Measurements from ENCODE around the gene AP1B1.
"Not testable (repeated sequence)": the region's sequence is repeated elsewhere in the genome, so short reads cannot be mapped to it uniquely, and the experiment has no call there.

Gene AP1B1

DNA sequence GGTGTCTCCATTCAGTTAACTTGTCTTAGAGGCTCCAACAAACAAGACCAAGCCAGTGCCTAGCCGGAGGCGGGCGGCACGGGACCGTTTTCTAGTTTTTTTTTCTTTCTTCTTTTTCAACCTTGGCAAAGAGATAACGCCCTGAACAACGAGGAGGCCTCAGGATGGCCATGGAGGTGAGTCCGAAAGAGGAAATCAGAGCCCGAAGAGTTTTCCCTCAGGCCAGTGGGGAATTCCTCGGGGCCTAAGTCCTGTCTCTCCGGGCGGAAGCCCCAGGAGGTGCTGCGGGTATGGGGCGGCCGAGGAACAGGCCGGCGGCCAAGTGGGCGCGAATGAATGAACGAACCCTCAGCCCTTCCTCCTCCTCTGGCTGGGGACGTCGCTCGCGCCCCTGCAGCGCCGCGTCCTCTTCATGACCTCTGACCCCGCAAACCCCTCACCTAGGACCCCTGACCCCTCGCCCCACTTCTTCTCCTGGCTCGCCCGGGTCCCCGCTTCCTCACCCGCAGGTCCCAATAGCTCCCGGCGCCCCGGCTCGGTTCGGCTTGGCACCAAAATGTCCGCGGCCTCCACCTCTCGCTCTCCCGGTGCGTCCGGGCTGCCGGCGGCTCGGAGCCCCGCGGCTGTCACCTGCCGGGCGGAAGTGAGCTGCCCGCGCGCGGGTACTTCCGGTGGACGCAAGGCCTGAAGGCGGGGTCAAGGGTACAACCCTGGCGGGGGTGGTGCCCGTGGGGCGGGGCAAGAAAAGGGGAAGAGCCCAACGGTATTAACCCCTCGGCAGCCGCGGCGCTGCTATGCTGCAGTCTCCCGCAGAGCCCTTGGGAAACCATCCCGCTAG is at the start of gene AP1B1:
TSS of gene AP1B1 (minus strand) at position 650 of the 838 bp plus-strand sequence. CDS start 21,327 bp downstream, outside the sequence.
- H3K4me3 ChIP-seq (ENCODE audit: low read length in 2 of 2): peak within 1 kb of the TSS; percentile 63 to 82
- H3K36me3 ChIP-seq (ENCODE audit: control insufficient read depth in 2 of 2, insufficient read depth in 2 of 2, low read length in 2 of 2): peaks cover 0 to 8% of the 10 kb centered on the region in 2 donors
- no peaks in the 10 kb centered on the region for H3K9me3 ChIP-seq (ENCODE audit: control insufficient read depth in 2 of 2, low read length in 2 of 2)
- peak within 1 kb of the TSS; percentile 77 for H3K27ac ChIP-seq (ENCODE audit: low read length)
- H3K27me3 ChIP-seq (ENCODE audit: control insufficient read depth in 1 of 2, insufficient read depth in 2 of 2, low read length in 2 of 2): no peaks in the 10 kb centered on the region
- H3K9ac ChIP-seq (ENCODE audit: low read length in 2 of 2): peak within 1 kb of the TSS; percentile 25 to 86
- H3K4me1 ChIP-seq (ENCODE audit: control insufficient read depth, insufficient read depth, low read length): peaks cover 22% of the 10 kb centered on the region

DNA sequence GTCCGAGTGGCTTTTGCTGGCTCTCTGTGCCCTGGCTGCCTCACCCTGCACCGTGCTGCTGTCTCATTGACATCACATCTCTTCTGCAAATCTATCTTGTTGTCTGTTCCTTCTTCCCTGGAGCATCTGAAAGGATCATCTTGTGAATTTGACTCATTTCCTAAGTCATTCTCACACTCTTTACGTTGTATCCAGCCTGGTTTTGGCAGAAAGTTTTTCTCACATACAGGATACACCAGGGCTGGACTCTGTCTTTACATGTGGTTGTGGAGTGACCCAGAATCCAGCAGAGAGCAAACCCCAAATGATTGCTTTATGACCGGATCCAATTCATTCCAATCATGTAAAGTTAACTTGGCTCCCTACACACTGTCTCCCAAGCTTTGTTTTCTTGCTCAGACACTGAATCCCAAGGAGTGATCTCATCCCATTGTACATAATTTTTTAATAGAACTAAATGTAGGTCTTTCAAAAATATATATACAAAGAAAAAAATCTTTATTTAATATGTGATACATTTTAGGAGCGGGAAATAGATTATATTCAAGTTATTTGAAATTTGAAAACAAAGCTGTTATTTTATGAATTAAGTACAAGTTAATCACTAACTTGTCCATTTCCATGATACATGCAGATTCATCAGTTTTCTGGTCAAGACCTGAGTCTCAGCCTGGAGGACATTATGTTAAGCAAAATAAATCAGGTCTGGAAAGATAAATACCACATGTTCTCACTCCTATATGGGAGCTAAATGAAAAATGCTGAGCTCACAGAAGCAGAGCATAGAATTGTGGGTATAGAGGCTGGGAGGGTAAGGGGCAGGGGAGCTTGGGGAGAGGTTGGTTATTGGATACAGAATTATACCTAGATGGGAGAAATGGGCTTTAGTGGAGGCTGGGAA is 47.1 kb upstream of the AP1B1 start:
- peaks cover 2 to 16% of the 10 kb centered on the region in 2 donors for H3K27me3 ChIP-seq (ENCODE audit: control insufficient read depth in 1 of 2, insufficient read depth in 2 of 2, low read length in 2 of 2)
- no peak overlapping the region for H3K4me3 ChIP-seq (ENCODE audit: low read length in 2 of 2)
- no peaks in the 10 kb centered on the region for H3K9me3 ChIP-seq (ENCODE audit: control insufficient read depth in 2 of 2, low read length in 2 of 2)

DNA sequence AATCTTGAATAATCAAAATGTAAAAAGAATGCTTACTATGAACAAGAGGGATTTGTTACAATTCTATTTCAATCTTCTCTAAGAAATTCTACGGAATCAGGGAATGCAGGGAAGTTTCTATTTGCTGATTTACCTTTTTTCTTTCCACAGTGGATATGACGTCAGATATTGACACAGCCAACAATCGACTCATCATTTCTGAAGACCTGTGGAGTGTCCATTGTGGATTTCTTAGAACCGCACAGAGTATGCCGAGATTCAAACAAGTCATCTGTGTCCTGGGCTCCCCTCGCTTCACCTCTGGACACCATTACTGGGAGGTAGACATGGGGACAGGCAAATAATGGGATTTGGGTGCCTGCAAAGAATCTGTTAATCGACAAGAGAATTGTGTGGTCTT is 45.9 kb upstream of the AP1B1 start:
- Histone ChIP-seq H3K27me3 (ENCODE audit: control insufficient read depth in 1 of 2, insufficient read depth in 2 of 2, low read length in 2 of 2) (peaks cover 2 to 16% of the 10 kb centered on the region in 2 donors), H3K9me3 (ENCODE audit: control insufficient read depth in 2 of 2, low read length in 2 of 2) (no peaks in the 10 kb centered on the region), H3K27ac (ENCODE audit: low read length) (no peak overlapping the region), H3K9ac (ENCODE audit: low read length in 2 of 2) (no peak overlapping the region), H3K36me3 (ENCODE audit: control insufficient read depth in 2 of 2, insufficient read depth in 2 of 2, low read length in 2 of 2) (no peaks in the 10 kb centered on the region), H3K4me3 (ENCODE audit: low read length in 2 of 2) (no peak overlapping the region), H3K4me1 (ENCODE audit: control insufficient read depth, insufficient read depth, low read length) (no peaks in the 10 kb centered on the region)

More for the DNA sequence above, 47.1 kb upstream of the AP1B1 start:
- H3K36me3 ChIP-seq (ENCODE audit: control insufficient read depth in 2 of 2, insufficient read depth in 2 of 2, low read length in 2 of 2): no peaks in the 10 kb centered on the region
- H3K27ac ChIP-seq (ENCODE audit: low read length): no peak overlapping the region
- H3K9ac ChIP-seq (ENCODE audit: low read length in 2 of 2): no peak overlapping the region
- no peaks in the 10 kb centered on the region for H3K4me1 ChIP-seq (ENCODE audit: control insufficient read depth, insufficient read depth, low read length)

DNA sequence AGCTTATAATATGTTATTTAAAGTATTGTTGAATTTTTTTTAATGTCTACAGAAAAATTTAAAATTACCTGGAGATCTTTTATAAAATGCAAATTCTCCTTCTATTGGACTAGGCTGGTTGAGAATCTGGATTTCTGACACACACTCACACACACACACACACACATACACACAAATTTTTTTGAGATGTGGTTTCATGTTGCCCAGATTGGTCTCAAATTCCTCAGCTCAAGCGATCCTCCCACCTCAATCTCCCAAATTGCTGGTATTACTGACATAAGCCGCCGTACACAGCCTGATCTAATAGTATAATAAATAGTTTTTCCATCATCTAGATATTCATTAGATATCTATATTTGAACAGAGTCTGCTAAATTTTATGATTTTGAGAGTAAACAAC is 45.5 kb upstream of the AP1B1 start:
- Histone ChIP-seq H3K36me3 (ENCODE audit: control insufficient read depth in 2 of 2, insufficient read depth in 2 of 2, low read length in 2 of 2) (no peaks in the 10 kb centered on the region), H3K9ac (ENCODE audit: low read length in 2 of 2) (no peak overlapping the region), H3K4me3 (ENCODE audit: low read length in 2 of 2) (no peak overlapping the region), H3K4me1 (ENCODE audit: control insufficient read depth, insufficient read depth, low read length) (no peaks in the 10 kb centered on the region), H3K9me3 (ENCODE audit: control insufficient read depth in 2 of 2, low read length in 2 of 2) (no peaks in the 10 kb centered on the region), H3K27ac (ENCODE audit: low read length) (no peak overlapping the region), H3K27me3 (ENCODE audit: control insufficient read depth in 1 of 2, insufficient read depth in 2 of 2, low read length in 2 of 2) (peaks cover 2 to 16% of the 10 kb centered on the region in 2 donors)

DNA sequence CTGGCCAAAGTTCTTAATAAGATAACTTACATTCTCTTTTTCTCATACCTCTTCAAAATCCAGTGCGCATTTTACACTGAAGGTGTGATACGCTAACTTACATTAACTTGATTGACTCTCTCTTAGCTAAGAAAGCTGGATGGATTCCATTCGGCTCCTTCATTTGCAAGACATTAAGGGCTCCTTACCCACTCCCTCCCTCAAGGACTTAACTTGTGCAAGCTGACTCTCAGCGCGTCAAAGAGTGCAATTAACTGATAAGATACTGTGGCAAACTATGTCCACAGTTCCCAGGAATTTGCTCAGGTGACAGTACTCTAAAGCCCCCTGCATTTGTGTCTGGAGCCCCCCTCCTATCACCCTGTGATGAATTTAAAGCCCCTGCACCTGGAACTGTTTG is 43.6 kb upstream of the AP1B1 start:
- Histone ChIP-seq H3K4me1 (ENCODE audit: control insufficient read depth, insufficient read depth, low read length) (no peaks in the 10 kb centered on the region), H3K9ac (ENCODE audit: low read length in 2 of 2) (no peak overlapping the region), H3K27ac (ENCODE audit: low read length) (no peak overlapping the region), H3K36me3 (ENCODE audit: control insufficient read depth in 2 of 2, insufficient read depth in 2 of 2, low read length in 2 of 2) (no peaks in the 10 kb centered on the region), H3K9me3 (ENCODE audit: control insufficient read depth in 2 of 2, low read length in 2 of 2) (no peaks in the 10 kb centered on the region), H3K4me3 (ENCODE audit: low read length in 2 of 2) (no peak overlapping the region), H3K27me3 (ENCODE audit: control insufficient read depth in 1 of 2, insufficient read depth in 2 of 2, low read length in 2 of 2) (peaks cover 3 to 16% of the 10 kb centered on the region in 2 donors)

DNA sequence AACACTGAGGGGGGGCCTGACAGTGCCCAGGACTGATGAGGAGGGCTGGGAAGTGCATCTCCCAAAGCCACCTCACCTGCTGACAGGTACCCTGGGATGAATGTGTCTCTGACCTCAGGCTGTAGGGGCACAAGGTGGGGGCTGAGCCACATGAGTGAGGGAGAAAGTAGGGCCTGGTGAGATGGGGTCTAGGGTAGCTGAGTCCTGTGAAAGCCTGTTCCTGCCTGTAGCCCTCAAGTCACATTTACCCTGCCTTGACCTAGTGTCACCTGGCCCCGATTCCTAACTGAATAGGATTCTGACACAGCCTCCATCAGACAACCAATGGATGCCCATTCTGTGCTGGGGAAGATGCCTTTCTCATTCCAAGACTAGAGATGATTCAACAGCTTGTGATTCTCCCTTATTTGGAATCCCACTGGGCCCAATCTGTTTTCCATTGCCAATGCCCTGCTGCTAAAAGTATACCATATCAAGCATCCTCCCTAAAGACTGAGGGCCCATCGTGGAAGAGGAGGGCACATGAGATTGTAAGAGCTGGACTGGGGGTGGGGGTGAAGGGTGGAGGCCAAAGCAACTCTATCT is 38.9 kb upstream of the AP1B1 start:
- Histone ChIP-seq H3K27ac (ENCODE audit: low read length) (no peak overlapping the region), H3K27me3 (ENCODE audit: control insufficient read depth in 1 of 2, insufficient read depth in 2 of 2, low read length in 2 of 2) (peaks cover 2 to 6% of the 10 kb centered on the region in 2 donors), H3K9ac (ENCODE audit: low read length in 2 of 2) (no peak overlapping the region), H3K4me1 (ENCODE audit: control insufficient read depth, insufficient read depth, low read length) (no peaks in the 10 kb centered on the region), H3K36me3 (ENCODE audit: control insufficient read depth in 2 of 2, insufficient read depth in 2 of 2, low read length in 2 of 2) (no peaks in the 10 kb centered on the region), H3K4me3 (ENCODE audit: low read length in 2 of 2) (no peak overlapping the region), H3K9me3 (ENCODE audit: control insufficient read depth in 2 of 2, low read length in 2 of 2) (no peaks in the 10 kb centered on the region)

DNA sequence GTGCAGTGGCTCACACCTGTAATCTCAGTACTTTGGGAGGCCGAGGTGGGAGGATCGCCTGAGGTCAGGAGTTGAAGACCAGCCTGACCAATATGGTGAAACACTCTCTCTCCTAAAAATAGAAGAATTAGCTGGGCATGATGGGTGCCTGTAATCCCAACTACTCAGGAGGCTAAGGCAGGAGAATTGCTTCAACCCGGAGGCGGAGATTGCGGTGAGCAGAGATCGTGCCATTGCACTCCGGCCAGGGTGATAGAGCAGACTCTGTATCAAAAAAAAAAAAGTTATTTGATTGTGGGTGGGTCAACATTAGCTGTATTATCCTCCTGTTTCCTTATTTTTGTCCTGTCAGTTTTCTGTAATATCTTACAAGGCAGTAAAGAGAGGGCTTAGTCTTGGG is 38.1 kb upstream of the AP1B1 start:
- no peaks in the 10 kb centered on the region for H3K4me1 ChIP-seq (ENCODE audit: control insufficient read depth, insufficient read depth, low read length)
- H3K36me3 ChIP-seq (ENCODE audit: control insufficient read depth in 2 of 2, insufficient read depth in 2 of 2, low read length in 2 of 2): no peaks in the 10 kb centered on the region
- H3K27ac ChIP-seq (ENCODE audit: low read length): no peak overlapping the region
- no peak overlapping the region for H3K4me3 ChIP-seq (ENCODE audit: low read length in 2 of 2)
- peaks cover 2 to 6% of the 10 kb centered on the region in 2 donors for H3K27me3 ChIP-seq (ENCODE audit: control insufficient read depth in 1 of 2, insufficient read depth in 2 of 2, low read length in 2 of 2)
- no peaks in the 10 kb centered on the region for H3K9me3 ChIP-seq (ENCODE audit: control insufficient read depth in 2 of 2, low read length in 2 of 2)
- H3K9ac ChIP-seq (ENCODE audit: low read length in 2 of 2): no peak overlapping the region

DNA sequence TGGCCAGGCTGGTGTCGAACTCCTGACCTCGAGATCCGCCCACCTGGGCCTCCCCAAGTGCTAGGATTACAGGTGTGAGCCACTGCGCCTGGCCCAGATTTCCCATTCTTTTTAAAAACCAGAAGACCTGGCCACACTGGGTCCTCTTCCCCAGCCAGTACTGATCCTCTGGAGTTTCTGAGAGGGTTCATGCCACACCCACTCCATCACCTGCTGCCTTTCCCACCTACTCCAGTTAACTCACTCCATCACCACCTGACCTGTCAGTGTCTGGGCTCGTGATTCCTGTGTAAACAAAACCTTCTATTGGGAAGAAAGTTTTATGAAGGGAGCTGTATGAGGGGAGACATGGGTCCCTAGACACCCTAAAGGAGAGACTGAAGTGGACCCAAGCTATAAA is 30.3 kb upstream of the AP1B1 start:
- not testable (repeated sequence) for H3K36me3 ChIP-seq (ENCODE audit: control insufficient read depth in 2 of 2, insufficient read depth in 2 of 2, low read length in 2 of 2); H3K9ac ChIP-seq (ENCODE audit: low read length in 2 of 2); H3K27me3 ChIP-seq (ENCODE audit: control insufficient read depth in 1 of 2, insufficient read depth in 2 of 2, low read length in 2 of 2); H3K4me1 ChIP-seq (ENCODE audit: control insufficient read depth, insufficient read depth, low read length); H3K4me3 ChIP-seq (ENCODE audit: low read length in 2 of 2); H3K27ac ChIP-seq (ENCODE audit: low read length); H3K9me3 ChIP-seq (ENCODE audit: control insufficient read depth in 2 of 2, low read length in 2 of 2)

DNA sequence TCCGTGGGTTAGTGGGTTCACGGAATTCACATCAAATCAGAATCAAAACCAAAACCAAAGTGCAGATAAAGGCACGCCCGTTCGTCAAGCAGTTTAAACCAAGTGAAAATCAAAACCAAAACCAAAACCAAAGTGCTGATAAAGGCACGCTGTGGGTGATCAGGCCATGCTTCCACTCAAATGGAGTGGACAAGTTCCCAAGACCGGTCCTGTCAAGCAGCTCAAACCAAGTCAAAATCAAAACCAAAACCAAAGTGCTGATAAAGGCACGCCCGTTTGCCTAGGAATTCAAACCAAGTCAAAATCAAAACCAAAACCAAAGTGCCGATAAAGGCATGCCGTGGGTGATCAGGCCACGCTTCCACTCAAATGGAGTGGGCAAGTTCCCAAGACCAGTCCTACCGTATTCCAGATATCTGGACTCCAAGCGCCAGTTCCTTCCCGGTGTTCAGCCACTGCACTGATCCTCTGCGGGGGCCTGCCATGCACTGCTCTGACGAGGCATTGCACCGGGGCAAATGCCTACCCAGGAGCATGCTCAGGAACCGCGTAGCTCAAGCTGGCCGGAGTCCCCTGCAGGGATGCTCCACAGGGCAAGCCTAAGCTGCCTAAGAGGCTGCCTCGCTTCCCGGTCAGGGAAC is 26.7 kb upstream of the AP1B1 start:
- H3K4me1 ChIP-seq (ENCODE audit: control insufficient read depth, insufficient read depth, low read length); H3K27ac ChIP-seq (ENCODE audit: low read length); H3K36me3 ChIP-seq (ENCODE audit: control insufficient read depth in 2 of 2, insufficient read depth in 2 of 2, low read length in 2 of 2); H3K9me3 ChIP-seq (ENCODE audit: control insufficient read depth in 2 of 2, low read length in 2 of 2); H3K27me3 ChIP-seq (ENCODE audit: control insufficient read depth in 1 of 2, insufficient read depth in 2 of 2, low read length in 2 of 2): not testable (repeated sequence)
- H3K4me3 ChIP-seq (ENCODE audit: low read length in 2 of 2): peak overlapping the region; percentile 11 to 61
- H3K9ac ChIP-seq (ENCODE audit: low read length in 2 of 2): peak overlapping the region in 1 of 2 donors; percentile 15

DNA sequence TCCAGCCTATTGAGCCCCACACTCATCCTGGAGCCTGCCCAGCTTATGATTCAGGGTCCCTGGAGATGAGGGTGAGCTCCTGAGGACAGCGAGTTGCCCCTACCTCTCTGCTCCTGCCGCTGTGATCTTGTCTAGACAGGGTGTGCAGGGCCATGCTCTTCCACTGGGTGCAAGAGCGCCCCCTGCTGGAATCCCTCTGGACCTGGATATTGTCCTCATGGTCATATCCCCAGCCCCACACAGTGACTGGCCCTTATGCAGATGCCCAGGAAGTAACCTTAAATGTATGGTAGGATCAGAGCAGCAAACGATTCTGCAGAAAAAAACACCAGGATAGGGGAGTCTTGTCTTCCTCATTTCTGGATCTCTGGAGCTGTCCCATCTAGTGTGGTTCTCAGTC is 24.4 kb upstream of the AP1B1 start:
- not testable (repeated sequence) for H3K9me3 ChIP-seq (ENCODE audit: control insufficient read depth in 2 of 2, low read length in 2 of 2); H3K4me1 ChIP-seq (ENCODE audit: control insufficient read depth, insufficient read depth, low read length); H3K27me3 ChIP-seq (ENCODE audit: control insufficient read depth in 1 of 2, insufficient read depth in 2 of 2, low read length in 2 of 2); H3K36me3 ChIP-seq (ENCODE audit: control insufficient read depth in 2 of 2, insufficient read depth in 2 of 2, low read length in 2 of 2); H3K9ac ChIP-seq (ENCODE audit: low read length in 2 of 2); H3K27ac ChIP-seq (ENCODE audit: low read length); H3K4me3 ChIP-seq (ENCODE audit: low read length in 2 of 2)
